Spleen (tissue), 11 donors: ENCODE data around the gene KANSL1. TPM values are rescaled to one million over a fixed set of nuclear protein-coding genes. Genes with fewer than 3 reads are reported as not detected.
"Not testable (repeated sequence)": the region's sequence is repeated elsewhere in the genome, so short reads cannot be mapped to it uniquely, and the experiment has no call there.

ENCODE experiments used
- DNase-seq: peaks from one replicate; pipeline ENCODE4 v3.0.0-alpha.2; 2020
- H3K27ac ChIP-seq, 8 donors: fragments of 200-600 bp; sonication (generic) in 7 of 8; 1 replicate in 4 of 8; 2 replicates in 4 of 8; pipeline versions ENCODE4 v1.5.0 to v1.8.0; 2016 to 2021; ENCODE audit warnings: inconsistent platforms in 4 of 8, mild to moderate bottlenecking in 4 of 8, moderate library complexity in 1 of 8
- H3K27me3 ChIP-seq, 7 donors: fragments of 200-600 bp; sonication (generic) in 6 of 7; replicated peaks in 1 of 7; 1 replicate in 4 of 7; 2 replicates in 3 of 7; pipeline versions ENCODE4 v1.5.0 to v1.8.0; 2016 to 2021; ENCODE audit warnings: inconsistent platforms in 3 of 7, mild to moderate bottlenecking in 1 of 7
- H3K36me3 ChIP-seq, 6 donors: fragments of 200-600 bp; sonication (generic) in 5 of 6; 1 replicate in 4 of 6; 2 replicates in 2 of 6; pipeline versions ENCODE4 v1.5.0 to v1.8.0; 2016 to 2021; ENCODE audit warnings: inconsistent platforms in 2 of 6
- H3K4me1 ChIP-seq, 6 donors: fragments of 200-600 bp; sonication (generic) in 5 of 6; 1 replicate in 3 of 6; 2 replicates in 3 of 6; pipeline versions ENCODE4 v1.5.0 to v1.8.0; 2016 to 2021; ENCODE audit warnings: inconsistent platforms in 3 of 6
- H3K4me3 ChIP-seq, 8 donors: fragments of 200-600 bp; sonication (generic) in 7 of 8; 1 replicate in 4 of 8; 2 replicates in 4 of 8; pipeline versions ENCODE4 v1.5.0 to v1.8.0; 2016 to 2021; ENCODE audit warnings: inconsistent platforms in 4 of 8, mild to moderate bottlenecking in 4 of 8, moderate library complexity in 2 of 8
- H3K9me3 ChIP-seq, 8 donors: fragments of 200-600 bp; sonication (generic) in 7 of 8; 1 replicate in 4 of 8; 2 replicates in 4 of 8; pipeline versions ENCODE4 v1.5.0 to v1.8.0; 2016 to 2021; ENCODE audit warnings: inconsistent platforms in 4 of 8
- CTCF ChIP-seq, 11 experiments: fragments of 200-600 bp in 7 of 11; fragments of 450-650 bp in 4 of 11; sonication (generic) in 4 of 11; IDR thresholded peaks in 8 of 11; conservative IDR thresholded peaks in 3 of 11; 1 replicate in 7 of 11; 2 replicates in 4 of 11; pipeline versions ENCODE4 v1.4.0 to v1.8.0; 2016 to 2021; ENCODE audit warnings: antibody characterized with exemption in 11 of 11, inconsistent platforms in 4 of 11, mild to moderate bottlenecking in 1 of 11
- POLR2A ChIP-seq, 3 donors: fragments of 450-650 bp; IDR thresholded peaks; one replicate each; pipeline ENCODE4 v1.5.1; 2017; ENCODE audit warnings: antibody characterized with exemption in 3 of 3, mild to moderate bottlenecking in 1 of 3
- POLR2AphosphoS5 ChIP-seq, 3 donors: sonication (generic); formaldehyde crosslinking; IDR thresholded peaks; one replicate each; pipeline ENCODE4 v1.5.1; 2017; ENCODE audit warnings: antibody characterized with exemption in 3 of 3
- WGBS, 5 donors: extraction: QIAGEN DNeasy Blood & Tissue Kit in 3 of 5; methylation state at CpG; one replicate each; pipeline versions ENCODE4 v1.1.5 to v1.1.7; 2013 to 2018; 5-methylcytosine and 5-hydroxymethylcytosine counted together
- intact Hi-C: fragments of 100-400 bp; cut with DNase I; formaldehyde crosslinking; loops from one replicate; pipeline ENCODE4 v1.15.0; 2023; ENCODE audit warnings: low total_unique reads
- polyA plus RNA-seq, 3 donors: library from polyadenylated mRNA; stranded (reverse); fragments of 200-250 nt; gene quantifications; one replicate each; pipeline ENCODE4 v1.2.1, GENCODE V29; 2013
- total RNA-seq, 7 donors: library from RNA; depleted of rRNA in 3 of 7; stranded (reverse); fragments of >200 nt in 3 of 7; fragmentation: NEBNext Ultra II Directional in 4 of 7; extraction: Animal tissue kit (Norgen Biotek cat#: 25700) in 4 of 7; gene quantifications; one replicate each; pipeline versions ENCODE4 v1.1.0 to v1.2.1, GENCODE V29; 2016 to 2021
- donor health status: healthy with polysubstance abuse.
- donor health status: DM: no; HTN: no; CAD: no; lungs with moderate emphysema.
- donor health status: DM: no; HTN: no; CAD: no.
- donor health status: Bipolar disorder and iron deficiency.
- donor health status: healthy.
- donor health status: DM: no; HTN: no; CAD: no.
- donor health status: DM: yes; HTN: yes; CAD: no.

KANSL1 gene
- total and polyA plus RNA-seq, 10 donors: 10.9 to 173 (median 116) TPM

GRCh38 chr17:46118964-46119363 lies 74.3 kb downstream of the KANSL1 start:
- intact Hi-C loops: loop anchor here (5.0 to 10.0 kb wide), 2 partner anchors 33 to 66 kb away; no protein-coding TSS in a partner anchor
- Histone ChIP-seq H3K36me3 (peaks cover 0 to 6% (median 0%) of the 10 kb centered on the region in 6 donors), H3K4me3 (no peak overlapping the region), H3K4me1 (peaks cover 16 to 99% (median 68%) of the 10 kb centered on the region in 6 donors), H3K27ac (no peak overlapping the region), H3K9me3 (no peaks in the 10 kb centered on the region), H3K27me3 (no peaks in the 10 kb centered on the region)
- WGBS, 5 donors: 94 to 100% (median 97%) methylated on average over 5 of the region's 5 CpGs
- TF ChIP-seq POLR2A (IDR thresholded peaks at IDR 0.05) (no peak), CTCF (IDR thresholded peaks at IDR 0.05 in 8 of 11, conservative IDR thresholded peaks at IDR 0.05 in 3 of 11) (no peak), POLR2AphosphoS5 (IDR thresholded peaks at IDR 0.05) (no peak)
- DNase-seq: no peak

- intact Hi-C loops: loop anchor here (5.0 to 10.0 kb wide), 2 partner anchors 34 to 67 kb away; no protein-coding TSS in a partner anchor
- peaks cover 15 to 99% (median 61%) of the 10 kb centered on the region in 6 donors for H3K4me1 ChIP-seq
- WGBS, 5 donors: 46 to 63% (median 58%) methylated on average over 5 of the region's 5 CpGs
Observed at GRCh38 chr17:46117850-46118696, 75.2 kb downstream of the KANSL1 start.

GRCh38 chr17:46117117-46117516 lies 76.1 kb downstream of the KANSL1 start:
- Histone ChIP-seq H3K36me3 (no peaks in the 10 kb centered on the region), H3K4me1 (peaks cover 9 to 95% (median 56%) of the 10 kb centered on the region in 6 donors), H3K4me3 (no peak overlapping the region), H3K27me3 (no peaks in the 10 kb centered on the region), H3K9me3 (no peaks in the 10 kb centered on the region), H3K27ac (no peak overlapping the region)
- TF ChIP-seq POLR2A (IDR thresholded peaks at IDR 0.05) (no peak), CTCF (IDR thresholded peaks at IDR 0.05 in 8 of 11, conservative IDR thresholded peaks at IDR 0.05 in 3 of 11) (no peak), POLR2AphosphoS5 (IDR thresholded peaks at IDR 0.05) (no peak)
- no peak for DNase-seq
- intact Hi-C loops: loop anchor here (5.0 to 10.0 kb wide), 2 partner anchors 35 to 68 kb away; no protein-coding TSS in a partner anchor
- WGBS, 5 donors: 81 to 93% (median 90%) methylated on average over 3 of the region's 3 CpGs

More at GRCh38 chr17:46117850-46118696, 75.2 kb downstream of the KANSL1 start:
- DNase-seq: no peak
- H3K4me3 ChIP-seq: no peak overlapping the region
- no peaks in the 10 kb centered on the region for H3K9me3 ChIP-seq
- TF ChIP-seq POLR2A (IDR thresholded peaks at IDR 0.05) (no peak), CTCF (IDR thresholded peaks at IDR 0.05 in 8 of 11, conservative IDR thresholded peaks at IDR 0.05 in 3 of 11) (no peak), POLR2AphosphoS5 (IDR thresholded peaks at IDR 0.05) (no peak)
- no peaks in the 10 kb centered on the region for H3K27me3 ChIP-seq
- no peaks in the 10 kb centered on the region for H3K36me3 ChIP-seq
- no peak overlapping the region for H3K27ac ChIP-seq

GRCh38 chr17:46115699-46116098 lies 77.5 kb downstream of the KANSL1 start:
- no peak for TF ChIP-seq POLR2A (IDR thresholded peaks at IDR 0.05)
- TF ChIP-seq CTCF (IDR thresholded peaks at IDR 0.05 in 8 of 11, conservative IDR thresholded peaks at IDR 0.05 in 3 of 11): no peak
- TF ChIP-seq POLR2AphosphoS5 (IDR thresholded peaks at IDR 0.05): no peak
- intact Hi-C loops: loop anchor here (5.0 to 10.0 kb wide), 2 partner anchors 37 to 69 kb away; no protein-coding TSS in a partner anchor
- Histone ChIP-seq H3K9me3 (no peaks in the 10 kb centered on the region), H3K36me3 (no peaks in the 10 kb centered on the region), H3K4me1 (peaks cover 6 to 94% (median 56%) of the 10 kb centered on the region in 6 donors), H3K27ac (no peak overlapping the region), H3K4me3 (no peak overlapping the region), H3K27me3 (no peaks in the 10 kb centered on the region)
- 74 to 88% (median 83%) methylated on average over 6 of the region's 6 CpGs for WGBS, 5 donors
- DNase-seq: no peak

- intact Hi-C loops: loop anchor here (10.0 kb wide), 1 partner anchor 74 kb away; no protein-coding TSS in a partner anchor
- H3K36me3 ChIP-seq, H3K27ac ChIP-seq, DNase-seq, H3K4me3 ChIP-seq, H3K27me3 ChIP-seq, H3K9me3 ChIP-seq: not testable (repeated sequence)
- H3K4me1 ChIP-seq: peaks cover 27 to 95% (median 73%) of the 10 kb centered on the region in 6 donors
- WGBS, 5 donors: 95 to 97% (median 96%) methylated on average over 11 of the region's 11 CpGs
Observed at GRCh38 chr17:46111236-46111635, 82.0 kb downstream of the KANSL1 start.
